Stimulated activated effector memory CD8-positive, alpha-beta T cell treated with anti-CD3 and anti-CD28 coated beads, Interleukin-12 subunit alpha, Interleukin-12 subunit beta, amount 100 ng/mL, for 72 hours (primary cell): Measurements from ENCODE around the gene TMEM132C.

ENCODE experiments used
- ATAC-seq: fragments of 150-1000 bp; cut with Tn5 transposase; 2 replicates; pipeline ENCODE4 v1.10.0; 2021
- DNase-seq, 2 donors: peaks; one replicate each; pipeline ENCODE4 v3.0.0; 2021 to 2022; ENCODE audit warnings: low spot score in 2 of 2
- H3K27ac Mint-ChIP-seq: one replicate; pipeline ENCODE4 v1.8.0; 2022; ENCODE audit warnings: mild to moderate bottlenecking, mixed read lengths
- H3K36me3 Mint-ChIP-seq: one replicate; pipeline ENCODE4 v1.8.0; 2022; ENCODE audit warnings: mild to moderate bottlenecking, mixed read lengths
- H3K4me1 Mint-ChIP-seq: one replicate; pipeline ENCODE4 v1.8.0; 2022; ENCODE audit warnings: mixed read lengths
- H3K4me3 Mint-ChIP-seq: one replicate; pipeline ENCODE4 v1.8.0; 2022; ENCODE audit warnings: mild to moderate bottlenecking, mixed read lengths
- H3K9me3 Mint-ChIP-seq: one replicate; pipeline ENCODE4 v1.8.0; 2022; ENCODE audit warnings: mixed read lengths

The TMEM132C gene

DNA sequence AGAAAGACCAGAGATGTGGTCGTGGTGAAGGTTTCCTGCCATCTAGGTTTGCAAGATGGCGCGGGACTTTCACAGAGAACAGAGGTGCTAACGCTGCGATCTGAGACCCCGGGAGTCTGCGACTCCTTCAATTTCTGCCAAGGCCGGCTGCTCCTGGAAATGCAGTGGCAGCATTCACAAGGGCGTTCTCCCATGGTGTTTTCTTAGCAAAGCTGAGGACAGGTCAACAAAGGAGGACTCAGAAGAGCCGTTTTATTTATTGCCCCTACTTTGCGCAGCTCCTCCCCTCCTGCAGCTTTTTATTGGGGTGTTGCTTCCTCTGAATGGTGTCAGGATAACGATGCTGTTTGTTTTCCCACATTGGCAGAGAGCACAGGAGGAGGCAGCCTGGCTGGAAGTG lies 86.3 kb downstream of the TMEM132C start:
- H3K4me3 Mint-ChIP-seq = peak overlapping the region; percentile 17
- H3K27ac Mint-ChIP-seq = no peak overlapping the region
- peaks cover 19% of the 10 kb centered on the region for H3K9me3 Mint-ChIP-seq
- DNase-seq = no peak
- H3K4me1 Mint-ChIP-seq = no peaks in the 10 kb centered on the region
- no peak for ATAC-seq
- H3K36me3 Mint-ChIP-seq = no peaks in the 10 kb centered on the region

DNA sequence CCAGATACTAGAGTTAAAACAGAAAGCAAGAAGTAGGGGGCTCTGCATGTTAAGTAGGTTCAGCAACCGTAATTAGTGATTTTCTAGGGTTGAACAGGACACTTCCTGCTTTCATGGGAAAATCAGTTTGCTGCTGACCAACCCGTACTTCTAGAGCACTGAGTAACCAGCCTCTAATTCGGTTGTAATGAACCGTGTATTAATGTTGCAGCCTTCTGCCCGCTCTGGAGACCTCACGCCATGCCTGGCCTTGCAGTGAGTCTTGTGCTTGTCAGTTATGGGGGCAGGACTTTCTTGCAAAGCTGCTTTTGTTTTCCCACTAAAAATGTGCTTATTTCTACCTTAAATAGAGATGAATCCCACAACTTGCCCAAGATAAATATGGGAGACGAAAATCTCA lies 89.6 kb downstream of the TMEM132C start:
- Mint-ChIP-seq H3K27ac (no peak overlapping the region), H3K36me3 (no peaks in the 10 kb centered on the region), H3K4me3 (no peak overlapping the region), H3K4me1 (no peaks in the 10 kb centered on the region), H3K9me3 (peaks cover 16% of the 10 kb centered on the region)
- ATAC-seq (no peak), DNase-seq (no peak)

DNA sequence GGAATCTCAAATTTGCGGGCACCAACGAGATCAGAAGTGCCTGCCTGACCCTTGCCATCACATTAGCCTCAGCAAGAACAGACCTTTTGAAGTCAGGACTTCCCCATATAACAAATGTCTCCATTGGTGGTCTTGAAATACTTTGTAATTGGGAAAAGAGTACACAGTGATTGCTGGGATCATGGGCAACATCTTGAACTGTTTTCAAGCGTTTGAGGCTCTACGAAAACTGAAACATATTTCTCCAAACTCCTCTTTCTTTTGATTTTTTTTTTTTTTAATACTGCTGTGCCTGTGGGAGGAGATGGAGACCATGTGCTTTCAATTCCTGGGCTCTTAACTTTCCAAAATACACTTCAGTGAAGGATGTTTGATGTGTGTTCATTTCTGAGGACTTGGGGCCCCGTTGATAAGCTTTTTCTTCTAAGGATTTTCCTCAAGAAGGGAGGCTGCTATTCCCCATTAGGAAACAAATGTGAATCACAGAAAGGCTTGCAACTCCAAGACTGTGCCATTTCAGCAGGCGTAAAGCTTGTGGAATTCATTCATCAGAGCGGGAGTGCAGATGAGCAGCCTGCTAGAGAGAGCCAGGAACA lies 94.5 kb downstream of the TMEM132C start:
- no peak for ATAC-seq
- no peaks in the 10 kb centered on the region for H3K9me3 Mint-ChIP-seq
- H3K27ac Mint-ChIP-seq = no peak overlapping the region
- peaks cover 11% of the 10 kb centered on the region for H3K4me1 Mint-ChIP-seq
- H3K36me3 Mint-ChIP-seq = no peaks in the 10 kb centered on the region
- DNase-seq = no peak
- H3K4me3 Mint-ChIP-seq = no peak overlapping the region

DNA sequence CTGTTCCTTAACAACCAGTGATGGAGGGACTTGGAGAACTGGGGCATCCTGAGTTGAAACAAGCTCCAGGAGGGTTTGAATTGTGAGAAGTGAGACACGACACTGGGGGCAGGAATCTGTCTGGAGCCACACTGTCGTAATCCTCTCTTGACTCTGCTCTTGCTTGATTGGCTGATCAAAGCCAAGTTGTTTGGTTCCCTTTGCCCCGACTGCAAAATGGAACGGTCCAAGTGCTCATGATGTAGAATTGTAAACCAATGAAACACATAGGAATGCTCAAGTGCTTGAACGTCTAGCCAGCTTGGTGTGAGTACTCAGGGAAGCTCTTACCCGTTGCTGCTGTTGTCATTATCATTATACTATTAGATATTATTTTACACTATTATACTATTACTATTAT lies 98.1 kb downstream of the TMEM132C start:
- Mint-ChIP-seq H3K36me3 (no peaks in the 10 kb centered on the region), H3K4me1 (peaks cover 11% of the 10 kb centered on the region), H3K4me3 (peak overlapping the region; percentile 47), H3K27ac (no peak overlapping the region), H3K9me3 (no peaks in the 10 kb centered on the region)
- ATAC-seq = no peak
- DNase-seq = no peak

DNA sequence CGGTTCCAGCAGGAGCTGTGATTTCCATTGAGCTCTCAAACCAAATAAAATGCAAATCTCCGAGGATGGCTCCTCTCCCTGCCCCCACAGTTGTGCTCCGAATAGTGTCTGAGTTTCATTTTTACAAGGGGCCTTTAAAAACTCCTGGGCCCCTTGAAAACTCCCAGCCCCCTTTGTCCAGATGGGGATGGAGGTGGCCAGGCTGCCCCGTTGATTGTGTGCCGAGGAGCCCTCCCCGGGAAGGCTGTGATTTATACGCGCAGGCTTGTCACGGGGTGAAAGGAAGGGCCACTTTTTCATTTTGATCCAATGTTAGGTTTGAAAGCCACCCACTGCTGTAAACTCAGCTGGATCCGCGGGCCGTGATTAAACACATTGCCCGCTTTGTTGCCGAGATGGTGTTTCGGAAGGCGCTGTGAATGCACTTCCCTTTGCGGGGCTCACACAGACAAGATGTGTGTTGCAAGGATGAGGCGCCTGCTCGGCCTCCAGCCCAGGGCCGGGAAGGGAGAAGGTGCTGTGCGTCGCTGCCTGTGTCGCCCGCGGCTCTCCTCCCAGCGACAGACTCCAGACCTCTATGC lies 98.8 kb downstream of the TMEM132C start:
- Mint-ChIP-seq H3K36me3 (peaks cover 5% of the 10 kb centered on the region), H3K4me1 (peaks cover 11% of the 10 kb centered on the region)

DNA sequence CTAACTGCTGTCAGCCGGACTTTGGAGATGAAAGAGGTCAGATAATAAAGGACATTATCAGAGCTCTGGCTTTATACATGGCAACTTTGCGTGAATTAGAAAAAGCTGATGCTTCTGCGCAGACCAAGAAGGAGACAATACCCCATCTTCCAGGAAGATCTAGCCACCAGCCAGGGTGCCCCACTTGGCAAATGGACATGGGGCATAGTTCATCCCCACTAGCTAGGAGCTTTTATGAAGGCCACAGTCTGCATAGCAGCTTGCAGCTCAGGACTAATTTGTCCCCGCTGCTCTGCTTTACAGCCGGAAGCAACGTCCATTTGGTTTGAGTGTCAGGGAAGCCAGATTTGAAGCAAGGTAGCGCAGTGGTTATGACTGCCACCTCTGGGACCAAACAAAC lies 101.0 kb downstream of the TMEM132C start:
- peaks cover 11% of the 10 kb centered on the region for H3K4me1 Mint-ChIP-seq
- DNase-seq = no peak
- H3K36me3 Mint-ChIP-seq = peaks cover 5% of the 10 kb centered on the region
- no peak overlapping the region for H3K4me3 Mint-ChIP-seq
- no peak for ATAC-seq
- H3K9me3 Mint-ChIP-seq = no peaks in the 10 kb centered on the region
- H3K27ac Mint-ChIP-seq = no peak overlapping the region

More for the DNA sequence above, 98.8 kb downstream of the TMEM132C start:
- peak overlapping the region; percentile 47 for H3K4me3 Mint-ChIP-seq
- no peaks in the 10 kb centered on the region for H3K9me3 Mint-ChIP-seq
- peak; percentile 26 for ATAC-seq
- DNase-seq = no peak
- no peak overlapping the region for H3K27ac Mint-ChIP-seq

DNA sequence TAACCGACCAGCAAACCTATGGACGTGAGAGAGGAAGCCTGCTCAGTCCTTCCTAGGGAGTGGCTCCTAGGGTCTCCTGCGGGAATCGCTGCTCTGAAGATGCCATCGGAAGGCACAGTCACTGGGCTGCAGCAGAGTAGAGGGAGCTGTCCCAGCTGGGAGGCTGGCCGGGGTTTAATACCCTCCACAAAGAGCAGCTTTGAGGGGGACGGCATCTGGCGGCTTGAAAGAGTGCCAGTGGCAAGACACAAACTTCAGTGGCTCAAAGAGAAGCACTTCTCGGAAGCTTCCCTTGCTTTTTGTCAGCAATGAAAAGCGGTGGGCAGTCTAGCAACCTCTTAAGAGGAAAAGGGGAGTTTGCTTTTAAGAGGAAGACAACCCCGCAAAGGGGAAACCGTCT lies 114.6 kb downstream of the TMEM132C start:
- no peaks in the 10 kb centered on the region for H3K36me3 Mint-ChIP-seq

DNA sequence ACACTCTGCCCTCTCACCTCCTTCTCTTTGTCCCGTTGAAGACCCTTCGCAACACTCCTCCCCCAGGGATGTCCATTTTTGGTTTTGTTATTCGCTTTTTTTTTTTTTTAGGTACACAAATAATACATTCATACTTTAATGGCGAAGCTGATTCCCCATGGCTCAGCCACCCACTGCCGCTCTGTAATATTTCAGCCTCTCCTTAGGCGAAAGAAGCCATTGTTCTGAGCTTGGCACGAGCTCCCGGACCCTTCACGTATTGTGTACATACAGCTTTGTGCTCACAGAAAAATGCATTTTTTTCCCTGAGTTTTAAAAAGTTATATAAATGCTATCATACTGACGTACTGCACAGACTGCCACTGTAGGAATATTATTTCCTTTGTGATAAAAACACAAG lies 115.0 kb downstream of the TMEM132C start:
- Mint-ChIP-seq H3K4me1 (no peaks in the 10 kb centered on the region), H3K9me3 (no peaks in the 10 kb centered on the region), H3K27ac (no peak overlapping the region), H3K4me3 (no peak overlapping the region), H3K36me3 (no peaks in the 10 kb centered on the region)
- ATAC-seq = no peak
- no peak for DNase-seq

More for the DNA sequence above, 114.6 kb downstream of the TMEM132C start:
- Mint-ChIP-seq H3K27ac (no peak overlapping the region), H3K9me3 (no peaks in the 10 kb centered on the region), H3K4me3 (no peak overlapping the region), H3K4me1 (no peaks in the 10 kb centered on the region)
- ATAC-seq (no peak), DNase-seq (no peak)

DNA sequence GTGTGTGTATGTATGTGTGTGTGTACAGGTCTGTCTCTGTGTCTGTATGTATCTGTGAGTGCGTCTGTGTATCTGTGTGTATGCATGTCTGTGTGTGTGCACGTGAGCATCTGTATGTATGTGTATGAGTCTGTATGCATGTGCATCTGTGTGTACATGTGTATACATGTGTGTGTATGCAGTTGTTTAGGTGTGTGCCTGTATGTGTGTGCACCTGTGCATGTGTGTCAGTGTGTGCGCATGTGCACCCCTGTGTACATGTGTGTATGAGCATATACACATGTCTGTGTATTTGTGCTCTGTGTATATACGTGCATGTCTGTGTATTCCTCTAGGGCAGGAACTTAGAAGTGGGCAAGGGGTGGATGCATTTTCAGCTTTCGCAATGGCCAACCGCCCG lies 116.0 kb downstream of the TMEM132C start:
- no peak overlapping the region for H3K27ac Mint-ChIP-seq
- no peak for ATAC-seq
- DNase-seq = no peak
- H3K9me3 Mint-ChIP-seq = no peaks in the 10 kb centered on the region
- no peak overlapping the region for H3K4me3 Mint-ChIP-seq
- H3K4me1 Mint-ChIP-seq = peaks cover under 1% of the 10 kb centered on the region
- H3K36me3 Mint-ChIP-seq = no peaks in the 10 kb centered on the region

DNA sequence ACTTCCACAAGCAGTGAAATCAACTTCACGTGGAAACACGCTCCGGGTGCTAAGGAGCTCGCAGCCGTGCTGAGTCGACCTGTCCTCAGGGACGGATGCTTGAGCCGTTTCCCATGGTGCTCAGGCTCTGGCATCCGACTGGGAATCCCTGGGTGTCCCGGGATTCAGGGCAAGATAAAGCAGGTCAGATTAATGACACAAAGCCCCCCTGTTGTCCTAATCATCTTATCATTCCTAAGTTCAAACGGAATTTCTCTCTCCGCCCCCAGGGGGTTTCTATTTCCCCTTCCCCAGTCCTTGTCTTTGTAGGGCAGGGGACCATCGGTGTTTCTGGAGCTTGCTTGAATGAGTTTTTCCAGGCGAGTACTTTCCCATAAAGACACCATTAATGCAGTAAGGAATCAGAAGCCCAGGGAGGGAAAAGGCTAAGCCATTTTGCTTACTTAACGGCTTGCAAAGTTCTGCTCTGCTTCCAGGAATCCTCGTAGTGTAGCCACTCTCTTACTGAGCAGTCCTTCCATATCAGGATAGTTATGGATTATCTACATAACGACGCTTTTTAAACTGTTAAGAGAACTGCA lies 116.5 kb downstream of the TMEM132C start:
- Mint-ChIP-seq H3K4me1 (peaks cover 6% of the 10 kb centered on the region), H3K9me3 (no peaks in the 10 kb centered on the region), H3K27ac (no peak overlapping the region), H3K4me3 (no peak overlapping the region), H3K36me3 (no peaks in the 10 kb centered on the region)
- ATAC-seq (no peak), DNase-seq (no peak)

DNA sequence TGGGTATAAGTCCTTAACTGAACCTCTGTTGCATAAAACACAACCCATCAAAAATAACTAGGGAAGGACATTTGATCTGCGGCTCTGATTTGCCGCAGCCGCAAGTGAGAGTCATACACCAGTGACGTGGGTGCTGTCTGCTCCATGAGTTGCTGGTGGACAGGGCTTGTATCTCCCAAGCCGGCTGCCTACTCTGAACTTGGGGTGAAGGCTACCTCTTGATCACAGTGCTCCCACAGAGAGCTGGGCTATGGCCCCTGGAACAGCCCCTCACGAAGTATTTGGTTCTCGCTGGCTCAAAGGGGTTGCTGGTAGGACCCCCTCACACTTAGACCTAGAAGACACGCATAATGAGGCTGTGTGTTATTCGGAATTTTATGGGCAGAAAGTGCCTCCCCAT lies 118.8 kb downstream of the TMEM132C start:
- Mint-ChIP-seq H3K27ac (no peak overlapping the region), H3K4me3 (no peak overlapping the region), H3K36me3 (no peaks in the 10 kb centered on the region), H3K4me1 (peaks cover 15% of the 10 kb centered on the region), H3K9me3 (no peaks in the 10 kb centered on the region)
- ATAC-seq (no peak), DNase-seq (no peak)

DNA sequence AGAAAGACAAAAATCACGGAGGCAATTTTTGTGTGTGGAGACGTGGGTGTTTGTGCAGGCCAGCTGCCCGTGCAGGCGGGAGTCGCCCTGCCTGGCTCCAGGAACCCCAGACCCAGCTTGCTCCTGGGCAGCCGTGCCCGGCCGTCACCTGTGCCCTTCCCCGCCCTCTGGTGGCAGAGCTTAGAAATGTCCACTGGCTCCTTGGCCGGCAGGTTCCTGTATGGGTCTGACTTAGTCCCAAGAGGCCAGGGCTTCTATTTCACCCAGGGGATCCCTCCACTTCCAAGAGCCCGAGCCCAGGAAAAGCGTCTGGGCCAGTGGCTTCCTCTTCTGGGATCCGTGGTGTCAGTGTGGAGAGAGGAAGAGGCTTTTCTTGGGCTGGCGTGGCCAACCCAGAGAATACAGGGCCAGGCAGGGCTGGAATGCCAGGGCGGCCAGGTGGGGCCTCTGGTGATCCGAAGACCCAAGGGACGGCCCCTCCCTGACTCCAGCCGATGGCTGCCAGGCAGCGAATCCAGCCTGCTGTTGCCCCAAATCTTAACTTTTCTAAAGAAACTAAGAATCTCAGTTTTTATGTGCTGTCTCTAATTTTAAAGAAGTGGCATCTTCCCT lies 120.9 kb downstream of the TMEM132C start:
- ATAC-seq = peak; percentile 55
- Mint-ChIP-seq H3K9me3 (no peaks in the 10 kb centered on the region), H3K27ac (peak overlapping the region; percentile 97), H3K4me3 (peak overlapping the region; percentile 53), H3K36me3 (no peaks in the 10 kb centered on the region), H3K4me1 (peaks cover 15% of the 10 kb centered on the region)
- peak; percentile 23 to 56 for DNase-seq

DNA sequence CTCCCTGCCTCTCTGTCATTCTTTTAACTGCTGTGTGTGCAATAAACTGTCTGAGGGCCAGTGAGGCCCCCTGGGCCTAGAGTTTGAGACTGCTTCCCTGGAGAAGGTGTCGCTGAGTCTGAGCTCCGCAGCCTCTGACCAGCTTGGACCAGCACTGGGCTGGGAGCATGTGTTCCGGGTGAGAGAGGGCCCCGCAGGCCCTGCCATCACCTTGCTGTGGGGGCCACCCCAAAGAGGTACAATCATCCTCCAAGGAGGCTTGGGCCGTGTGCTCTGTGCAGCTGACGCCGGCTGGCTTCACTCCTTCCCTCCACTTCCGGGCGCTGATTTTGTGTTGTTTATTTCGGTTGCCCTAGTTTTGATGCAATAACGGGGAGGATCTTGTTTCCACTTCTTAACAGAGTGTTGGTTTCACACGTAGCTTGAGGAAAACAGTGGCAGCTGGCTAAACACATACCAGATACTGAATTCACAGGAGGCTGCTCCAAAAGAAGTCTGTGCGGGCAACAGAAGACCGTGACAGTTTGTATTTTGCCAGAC lies 121.6 kb downstream of the TMEM132C start:
- H3K36me3 Mint-ChIP-seq = no peaks in the 10 kb centered on the region
- peak overlapping the region; percentile 97 for H3K27ac Mint-ChIP-seq

DNA sequence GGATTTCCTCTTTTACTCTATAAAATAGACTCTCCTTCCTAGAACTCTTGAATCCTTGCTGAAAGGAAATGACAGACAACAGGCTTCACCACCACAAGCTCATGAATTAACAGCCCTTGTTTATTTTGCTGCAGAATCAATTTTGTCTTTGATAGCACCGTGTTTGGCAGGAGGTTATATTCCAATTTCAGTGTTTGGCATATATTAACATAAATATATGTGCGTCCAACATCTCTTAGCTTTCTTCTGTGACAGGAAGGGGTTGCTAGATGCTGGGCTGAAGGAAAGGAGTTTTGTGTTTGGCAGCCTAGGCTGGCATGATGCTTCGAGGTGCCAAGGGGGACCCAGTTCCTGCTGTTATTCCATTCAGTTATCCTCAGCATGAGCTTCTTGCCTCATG lies 126.4 kb downstream of the TMEM132C start:
- H3K27ac Mint-ChIP-seq = no peak overlapping the region

More for the DNA sequence above, 121.6 kb downstream of the TMEM132C start:
- H3K4me1 Mint-ChIP-seq = peaks cover 15% of the 10 kb centered on the region
- no peaks in the 10 kb centered on the region for H3K9me3 Mint-ChIP-seq
- ATAC-seq = peak; percentile 78
- DNase-seq = no peak
- peak overlapping the region; percentile 53 for H3K4me3 Mint-ChIP-seq

DNA sequence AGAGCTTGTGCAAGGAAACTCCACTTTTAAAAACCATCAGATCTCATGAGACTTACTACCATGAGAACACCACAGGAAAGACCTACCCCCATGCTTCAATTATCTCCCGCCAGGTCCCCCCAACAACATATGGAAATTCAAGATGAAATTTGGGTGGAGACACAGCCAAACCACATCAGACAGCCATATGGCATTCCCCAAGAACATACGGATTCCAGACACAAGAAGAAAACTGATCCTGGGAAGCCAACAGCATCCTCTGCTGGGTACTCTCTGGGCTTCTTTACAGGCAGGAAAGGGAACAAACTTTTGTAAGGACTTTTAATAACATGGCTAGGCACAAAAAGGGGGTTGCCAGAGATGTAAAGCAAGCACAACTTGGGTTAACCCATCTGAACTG lies 127.2 kb downstream of the TMEM132C start:
- Mint-ChIP-seq H3K27ac (no peak overlapping the region), H3K36me3 (no peaks in the 10 kb centered on the region), H3K4me3 (no peak overlapping the region), H3K9me3 (no peaks in the 10 kb centered on the region), H3K4me1 (peaks cover 3% of the 10 kb centered on the region)
- no peak for ATAC-seq
- DNase-seq = no peak

More for the DNA sequence above, 126.4 kb downstream of the TMEM132C start:
- DNase-seq (no peak), ATAC-seq (no peak)
- Mint-ChIP-seq H3K4me3 (no peak overlapping the region), H3K36me3 (no peaks in the 10 kb centered on the region), H3K9me3 (no peaks in the 10 kb centered on the region), H3K4me1 (peaks cover 11% of the 10 kb centered on the region)

DNA sequence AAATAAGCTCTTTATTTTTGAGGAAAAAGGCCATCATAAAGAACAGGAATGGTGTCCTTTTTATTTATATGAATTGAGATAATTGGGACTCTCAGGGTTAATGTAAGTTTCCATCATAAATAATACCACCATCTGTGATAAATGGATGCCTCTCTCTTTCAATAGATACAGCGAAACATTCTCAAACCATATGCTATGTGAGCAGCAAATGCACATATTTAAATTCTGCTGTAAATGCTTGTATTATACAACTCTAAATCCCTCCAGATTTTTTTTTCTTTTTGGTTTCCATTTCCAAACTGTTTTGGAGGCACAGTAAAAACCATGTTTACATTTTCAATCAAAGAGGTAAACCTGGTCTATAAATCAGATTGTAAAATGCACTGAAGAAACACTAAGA lies 132.3 kb downstream of the TMEM132C start:
- Mint-ChIP-seq H3K4me3 (no peak overlapping the region), H3K4me1 (no peaks in the 10 kb centered on the region), H3K36me3 (no peaks in the 10 kb centered on the region), H3K27ac (no peak overlapping the region), H3K9me3 (no peaks in the 10 kb centered on the region)
- ATAC-seq (no peak), DNase-seq (no peak)
